GM21447 (cell line): ENCODE measurements around the gene LAIR2.
A peak's percentile ranks its signal among the peaks of the same experiment; 100 is the strongest.

ENCODE experiments used
- ATAC-seq: cut with Tn5 transposase; IDR thresholded peaks from one replicate; pipeline ENCODE4 v1.9.1; 2021; ENCODE audit not compliant: unreplicated experiment

The LAIR2 gene

GRCh38 chr19:54530866-54531265 is 28.2 kb downstream of the LAIR2 start:
- no peak for ATAC-seq

- peak; percentile 91 for ATAC-seq
Observed at GRCh38 chr19:54532528-54532927, 29.9 kb downstream of the LAIR2 start.

- no peak for ATAC-seq
Observed at GRCh38 chr19:54533476-54533875, 30.8 kb downstream of the LAIR2 start.

- ATAC-seq: no peak
Observed at GRCh38 chr19:54534156-54534555, 31.5 kb downstream of the LAIR2 start.

- ATAC-seq: no peak
Observed at GRCh38 chr19:54535601-54536000, 33.0 kb downstream of the LAIR2 start.

- no peak for ATAC-seq
Observed at GRCh38 chr19:54536956-54537355, 34.3 kb downstream of the LAIR2 start.

GRCh38 chr19:54541712-54542111 is 39.1 kb downstream of the LAIR2 start:
- no peak for ATAC-seq

- no peak for ATAC-seq
Observed at GRCh38 chr19:54548806-54549205, 46.2 kb downstream of the LAIR2 start.

GRCh38 chr19:54549224-54549623 is 46.6 kb downstream of the LAIR2 start:
- ATAC-seq: no peak

GRCh38 chr19:54551293-54551692 is 48.7 kb downstream of the LAIR2 start:
- ATAC-seq: peak; percentile 61

- ATAC-seq: no peak
Observed at GRCh38 chr19:54551950-54552912, 49.6 kb downstream of the LAIR2 start.

GRCh38 chr19:54552913-54553310 is 50.3 kb downstream of the LAIR2 start:
- ATAC-seq: no peak

- ATAC-seq: no peak
Observed at GRCh38 chr19:54554006-54554405, 51.4 kb downstream of the LAIR2 start.

GRCh38 chr19:54554896-54555295 is 52.3 kb downstream of the LAIR2 start:
- ATAC-seq: no peak

GRCh38 chr19:54556194-54556593 is 53.6 kb downstream of the LAIR2 start:
- ATAC-seq: no peak

GRCh38 chr19:54558339-54558738 is 55.7 kb downstream of the LAIR2 start:
- no peak for ATAC-seq
